NCI-H1417 (cell line): ENCODE data around the gene COL26A1.

ENCODE experiments used
- DNase-seq, 3 experiments: peaks; one replicate each; lab custom pipeline; 2025; lab: John Stamatoyannopoulos, UW

The COL26A1 gene

GRCh38 chr7:101575168-101575567 is 212.5 kb downstream of the COL26A1 start:
- DNase-seq: peak in 1 of 3 experiments; percentile 35

DNA sequence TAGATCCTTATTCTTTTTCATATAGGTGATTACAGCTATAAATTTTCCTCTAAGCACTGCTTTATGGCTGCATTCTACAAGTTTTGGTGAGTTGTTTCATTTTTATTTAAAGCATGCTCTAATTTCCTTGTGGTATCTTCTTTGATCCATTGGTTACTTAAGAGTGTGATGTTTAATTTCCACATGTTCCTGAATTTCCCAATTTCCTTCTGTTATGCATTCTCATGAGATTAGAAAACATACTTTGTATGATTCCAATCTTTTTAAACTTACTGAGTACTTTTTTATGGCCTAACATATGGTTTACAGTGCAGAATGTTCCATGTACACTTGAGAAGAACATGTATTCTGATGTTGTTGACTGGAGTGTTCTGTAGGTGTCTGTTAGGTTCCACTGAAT is 213.0 kb downstream of the COL26A1 start:
- DNase-seq: no peak

DNA sequence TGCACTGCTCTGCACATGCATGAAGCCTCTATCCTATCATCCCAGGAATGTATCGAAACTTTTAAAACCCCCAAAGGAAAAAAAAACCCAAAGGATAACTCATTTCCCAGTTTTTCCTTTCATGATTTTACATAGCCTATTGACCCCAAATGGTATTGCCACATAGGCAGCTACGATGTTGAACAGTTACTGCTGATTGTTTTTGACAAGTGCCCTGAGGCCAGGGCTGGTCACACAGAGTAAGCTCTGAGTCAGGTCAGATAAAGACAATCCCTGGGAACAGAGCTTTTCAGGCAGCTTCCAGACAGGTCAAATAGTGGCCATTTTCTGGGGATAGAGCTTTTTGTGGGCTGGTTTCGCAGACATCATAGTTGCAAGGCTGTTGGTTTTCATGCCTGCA is 214.3 kb downstream of the COL26A1 start:
- DNase-seq: no peak

- DNase-seq: no peak
Measured at GRCh38 chr7:101578552-101578951, 215.9 kb downstream of the COL26A1 start.

- DNase-seq: no peak
Measured at GRCh38 chr7:101580596-101580995, 217.9 kb downstream of the COL26A1 start.

- DNase-seq: no peak
Measured at GRCh38 chr7:101581891-101582290, 219.2 kb downstream of the COL26A1 start.

- no peak for DNase-seq
Measured at GRCh38 chr7:101582971-101583370, 220.3 kb downstream of the COL26A1 start.

GRCh38 chr7:101586078-101586905 is 223.6 kb downstream of the COL26A1 start:
- DNase-seq: peak; percentile 69 to 91 (median 82)

GRCh38 chr7:101586906-101587677 is 224.4 kb downstream of the COL26A1 start:
- DNase-seq: peak in 1 of 3 experiments; percentile 32

DNA sequence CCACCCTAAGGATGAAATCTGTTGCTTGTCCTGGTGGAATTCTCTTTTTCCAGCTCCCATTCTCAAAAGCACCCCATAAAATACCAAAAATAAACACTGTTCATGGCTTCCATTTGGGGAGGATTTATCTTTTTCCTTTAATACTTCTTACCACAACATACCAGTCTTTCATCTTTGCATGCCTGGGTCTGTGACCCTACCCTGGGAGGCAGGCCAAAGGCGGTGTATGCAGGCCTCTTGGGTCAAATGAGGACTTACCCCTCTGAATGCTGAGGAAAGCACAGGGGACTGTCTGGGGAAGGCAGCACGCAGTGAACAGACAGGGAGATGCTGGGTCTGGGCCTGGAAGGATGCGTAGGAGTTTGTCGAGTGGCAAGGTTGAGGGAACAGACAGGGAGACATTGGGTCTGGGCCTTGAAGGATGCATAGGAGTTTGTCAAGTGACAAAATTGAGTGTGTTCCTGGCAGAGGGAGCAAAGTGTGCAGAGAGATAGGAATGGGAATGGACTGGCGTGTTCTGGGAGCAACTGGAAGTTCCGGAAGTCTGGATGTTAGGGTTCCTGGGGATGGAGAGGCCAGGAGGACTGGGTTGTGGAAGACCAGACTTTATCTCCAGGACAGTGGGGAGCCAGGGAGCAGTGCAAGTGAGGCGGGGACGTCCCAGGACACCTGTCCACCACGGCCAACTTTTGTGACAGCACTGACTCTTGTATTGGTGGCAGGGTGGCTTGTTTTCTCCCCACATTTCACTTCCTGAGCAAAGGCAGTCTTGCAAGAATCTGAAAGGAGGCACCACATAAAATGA is 225.7 kb downstream of the COL26A1 start:
- DNase-seq: no peak

DNA sequence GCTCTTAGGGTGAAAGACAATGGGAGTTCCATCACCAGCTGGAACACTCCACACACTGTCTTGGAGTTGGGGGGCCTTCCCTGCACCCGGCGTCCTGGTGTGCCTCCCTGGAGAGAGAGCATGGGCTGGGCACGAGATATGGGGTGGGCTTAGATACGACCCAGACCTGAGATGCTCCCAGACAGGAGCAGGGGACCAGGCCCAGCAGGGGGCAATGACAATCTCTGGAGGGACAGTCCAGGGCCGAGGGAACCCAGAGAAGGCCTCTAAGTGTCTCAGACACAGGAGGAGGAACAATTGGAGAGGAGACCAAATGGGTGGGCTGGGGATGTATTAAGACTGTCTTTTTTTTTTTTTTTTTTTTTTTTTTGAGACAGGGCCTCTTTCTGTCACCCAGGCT is 226.4 kb downstream of the COL26A1 start:
- DNase-seq: no peak

DNA sequence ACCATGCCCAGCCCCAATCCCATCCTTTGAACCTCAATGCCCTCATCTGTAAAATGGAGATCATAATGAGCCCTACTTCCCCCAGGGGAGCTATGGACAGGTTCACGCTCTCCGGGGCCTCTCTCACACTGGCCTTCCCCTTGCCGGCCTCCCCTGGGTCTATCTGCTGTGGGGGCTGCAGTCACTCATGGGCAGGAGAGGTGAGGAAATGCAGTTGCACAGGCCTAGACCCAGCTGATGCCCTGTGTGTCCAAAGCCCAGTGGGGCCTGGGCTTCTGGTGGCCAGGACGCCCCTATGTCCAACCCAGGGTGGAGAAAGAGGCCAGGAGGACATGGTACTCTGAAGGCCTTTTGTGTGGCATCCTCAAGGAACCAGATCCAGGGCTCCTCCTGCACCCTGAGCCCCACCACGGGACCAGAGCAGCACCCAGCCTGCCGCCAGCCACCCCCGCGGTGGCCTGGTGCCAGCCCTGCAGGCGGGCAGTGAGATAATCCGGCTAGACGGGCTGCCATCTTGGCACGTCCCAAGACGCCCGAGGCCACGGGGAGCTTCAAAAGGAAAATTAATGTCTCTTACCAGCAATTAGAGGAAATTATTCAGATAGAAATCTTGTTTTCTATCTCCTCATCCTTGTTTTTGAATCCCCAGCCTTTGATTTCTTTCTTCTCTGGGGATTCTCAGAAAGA is 227.4 kb downstream of the COL26A1 start:
- DNase-seq: no peak

DNA sequence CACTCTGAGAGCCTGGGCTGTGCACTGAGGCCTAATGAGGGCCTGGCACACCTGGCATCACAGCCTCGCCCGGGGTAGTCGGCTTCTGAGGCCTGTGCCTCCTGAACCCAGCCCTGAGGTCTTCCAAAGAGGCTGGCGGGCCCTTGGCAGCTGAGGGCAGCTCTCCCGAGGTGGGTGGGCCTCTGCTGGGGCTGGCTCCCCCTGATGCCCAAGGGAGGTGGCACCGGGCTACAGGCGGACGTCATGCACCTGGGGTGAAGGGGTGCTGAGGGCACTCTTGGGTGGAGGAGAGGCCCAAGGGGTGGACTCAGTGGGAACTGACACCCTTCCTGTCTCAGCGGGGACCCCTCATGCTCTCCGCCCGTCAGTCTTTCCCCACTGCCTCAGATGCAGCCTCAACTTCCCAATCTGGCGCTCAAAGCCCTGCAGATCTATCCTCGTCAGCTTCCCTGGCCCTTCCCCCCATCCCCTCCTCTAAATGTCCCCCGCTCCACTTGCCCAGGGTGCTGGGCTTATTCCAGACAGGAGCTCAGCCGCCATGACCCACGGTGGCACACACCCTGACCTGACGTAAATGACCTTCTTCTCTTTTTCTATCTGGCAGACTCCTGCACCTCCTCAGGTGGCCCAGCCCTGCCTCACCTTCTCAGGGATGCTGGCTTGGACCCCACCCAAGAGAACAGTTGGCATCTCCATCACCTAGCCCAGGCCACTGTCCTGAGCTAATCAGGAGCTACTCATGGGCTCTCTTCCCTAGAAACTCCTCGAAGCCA is 228.2 kb downstream of the COL26A1 start:
- DNase-seq: no peak

GRCh38 chr7:101591504-101591903 is 228.8 kb downstream of the COL26A1 start:
- no peak for DNase-seq

- no peak for DNase-seq
Measured at GRCh38 chr7:101593556-101593955, 230.9 kb downstream of the COL26A1 start.

DNA sequence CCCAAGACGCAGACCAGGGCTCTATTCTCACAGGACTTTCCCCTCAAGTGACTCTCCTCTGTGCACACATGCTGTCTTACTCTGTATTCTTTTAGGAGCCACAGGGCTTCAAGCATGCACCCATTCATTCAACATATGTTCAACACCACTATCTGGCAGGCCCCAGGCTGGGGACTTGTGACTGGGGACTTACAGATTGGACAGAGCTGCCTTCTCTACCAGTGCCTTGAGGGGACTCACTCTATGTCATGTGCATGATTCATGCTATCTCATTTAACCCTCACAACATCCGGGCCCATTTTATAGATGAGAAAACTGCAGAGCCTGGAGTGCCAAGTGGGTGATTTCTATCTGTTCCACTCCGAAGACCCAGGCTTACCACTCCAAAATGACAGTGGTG is 232.1 kb downstream of the COL26A1 start:
- no peak for DNase-seq

GRCh38 chr7:101595246-101595645 is 232.6 kb downstream of the COL26A1 start:
- DNase-seq: no peak

- no peak for DNase-seq
Measured at GRCh38 chr7:101595766-101596537, 233.3 kb downstream of the COL26A1 start.

- DNase-seq: no peak
Measured at GRCh38 chr7:101596898-101597297, 234.2 kb downstream of the COL26A1 start.

GRCh38 chr7:101597941-101598340 is 235.3 kb downstream of the COL26A1 start:
- DNase-seq: no peak
